ENCODE measurements around the gene RBM24.

RBM24 gene

DNA sequence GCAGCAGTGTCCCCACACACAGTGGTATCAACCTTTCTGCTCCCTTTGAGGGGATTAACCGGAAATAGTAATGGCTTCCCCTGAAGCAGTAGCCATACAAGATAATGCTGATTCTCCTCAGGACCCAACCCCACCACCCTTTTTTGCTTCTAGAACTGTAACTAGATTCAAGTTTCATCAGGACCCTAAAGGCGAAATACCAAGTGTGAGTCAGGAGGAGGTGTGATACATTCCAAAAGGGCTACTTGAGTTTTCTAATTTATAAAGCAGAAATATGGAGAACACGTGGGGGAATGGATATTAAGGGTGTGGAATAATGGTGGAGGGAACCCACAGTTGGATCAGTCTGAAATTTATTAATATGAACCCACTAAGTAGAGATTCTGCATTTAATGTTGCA is 60.7 kb downstream of the RBM24 start:
- no peak for DNase-seq (ENCODE audit: low spot score)

- no peak for DNase-seq (ENCODE audit: low spot score)
These were observed 62.1 kb downstream of the RBM24 start for GRCh38 chr6:17343215-17343614.

All from activated CD4-positive, alpha-beta T cell treated with anti-CD3 and anti-CD28 coated beads, Interleukin-2, Interleukin-4, amounts not matched to agents 100 ng/mL and 50 ng/mL, durations not matched to agents 16 hours and 8 hours (primary cell).